Esophagus squamous epithelium (tissue), 4 donors: ENCODE data around the gene GOLGA6A.

Experiments used
- POLR2A ChIP-seq, 4 donors: fragments of 450-650 bp; IDR thresholded peaks; one replicate each; pipeline ENCODE4 v1.6.1; 2017; ENCODE audit warnings: antibody characterized with exemption in 4 of 4, mild to moderate bottlenecking in 4 of 4, moderate library complexity in 3 of 4
- TF ChIP-seq, protein P1 (sequence below), 6 experiments: fragments of 450-650 bp in 4 of 6; fragments of 200-600 bp in 2 of 6; sonication (generic) in 2 of 6; IDR thresholded peaks; one replicate each; pipeline ENCODE4 v1.5.1; 2016 to 2019; ENCODE audit warnings: antibody characterized with exemption in 6 of 6, mild to moderate bottlenecking in 4 of 6, moderate library complexity in 4 of 6

DNA sequence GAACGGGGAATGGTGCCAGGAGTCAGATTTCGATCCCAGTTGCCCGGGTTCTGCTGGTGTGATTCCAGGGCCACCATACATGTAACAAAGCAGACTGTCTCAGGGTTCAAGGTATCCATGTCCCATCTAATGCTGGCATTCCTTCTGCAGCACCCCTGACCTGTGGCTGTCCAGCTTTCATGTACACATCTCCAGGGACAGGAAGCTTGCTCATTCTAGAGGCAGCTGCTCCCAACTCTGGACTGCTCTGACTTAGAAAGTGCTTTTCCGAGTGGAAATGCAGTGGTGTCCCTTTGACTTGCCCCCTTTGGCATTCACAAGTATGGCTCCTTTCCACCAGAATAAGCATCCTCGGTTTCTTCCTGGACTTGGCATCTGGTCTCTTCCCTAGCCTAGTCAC is 56.9 kb downstream of the GOLGA6A start:
- TF ChIP-seq, protein P1, sequence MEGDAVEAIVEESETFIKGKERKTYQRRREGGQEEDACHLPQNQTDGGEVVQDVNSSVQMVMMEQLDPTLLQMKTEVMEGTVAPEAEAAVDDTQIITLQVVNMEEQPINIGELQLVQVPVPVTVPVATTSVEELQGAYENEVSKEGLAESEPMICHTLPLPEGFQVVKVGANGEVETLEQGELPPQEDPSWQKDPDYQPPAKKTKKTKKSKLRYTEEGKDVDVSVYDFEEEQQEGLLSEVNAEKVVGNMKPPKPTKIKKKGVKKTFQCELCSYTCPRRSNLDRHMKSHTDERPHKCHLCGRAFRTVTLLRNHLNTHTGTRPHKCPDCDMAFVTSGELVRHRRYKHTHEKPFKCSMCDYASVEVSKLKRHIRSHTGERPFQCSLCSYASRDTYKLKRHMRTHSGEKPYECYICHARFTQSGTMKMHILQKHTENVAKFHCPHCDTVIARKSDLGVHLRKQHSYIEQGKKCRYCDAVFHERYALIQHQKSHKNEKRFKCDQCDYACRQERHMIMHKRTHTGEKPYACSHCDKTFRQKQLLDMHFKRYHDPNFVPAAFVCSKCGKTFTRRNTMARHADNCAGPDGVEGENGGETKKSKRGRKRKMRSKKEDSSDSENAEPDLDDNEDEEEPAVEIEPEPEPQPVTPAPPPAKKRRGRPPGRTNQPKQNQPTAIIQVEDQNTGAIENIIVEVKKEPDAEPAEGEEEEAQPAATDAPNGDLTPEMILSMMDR (IDR thresholded peaks at IDR 0.05), result no peak
- no peak for TF ChIP-seq POLR2A (IDR thresholded peaks at IDR 0.05)
